HepG2 (cell line): ENCODE results near the gene CALHM5. TPM values are rescaled to one million over a fixed set of nuclear protein-coding genes. Genes with fewer than 3 reads are reported as not detected.

ENCODE experiments used
- ATAC-seq: fragments of 200-7000 bp; cut with Tn5 transposase; 3 replicates; pipeline ENCODE4 v1.9.1; 2020; ENCODE audit warnings: mild to moderate bottlenecking, moderate library complexity
- BruUV-seq: library from RNA; stranded (reverse); fragments of 400-500 nt; replicated peaks from 2 replicates; lab custom pipeline; 2021; lab: Mats Ljungman, UMichigan
- CTCF ChIA-PET: fragments of 300-600 bp; formaldehyde crosslinking; extraction: SDS; loops from one replicate; lab custom pipeline; 2021; ENCODE audit warnings: low total read pairs, inconsistent platforms, low intra/inter-chr PET ratio; lab: Yijun Ruan, JAX
- POLR2A ChIA-PET: fragments of 350-600 bp; sonication (Branson Sonifier 250); formaldehyde crosslinking; loops from one replicate; lab custom pipeline; 2020; ENCODE audit warnings: antibody characterized with exemption, inconsistent platforms; lab: Yijun Ruan, JAX
- DNase-seq: peaks from one replicate; pipeline ENCODE4 v3.0.0-alpha.2; 2015; ENCODE audit warnings: low spot score
- FAIRE-seq: peaks from 3 replicates; lab custom pipeline; 2011; peaks lifted over from hg19 to GRCh38; lab: Jason Lieb, UNC
- H2AFZ ChIP-seq: one replicate; pipeline ENCODE4 v1.6.1; 2011; ENCODE audit warnings: low read length, inconsistent platforms
- H3K27ac ChIP-seq: fragments of 300-600 bp; 3 replicates; pipeline ENCODE4 v1.8.0; 2011; ENCODE audit warnings: mixed run types, mild to moderate bottlenecking, mixed read lengths, low read length, inconsistent platforms; ENCODE audit not compliant: insufficient read depth; ENCODE audit errors: extremely low read length
- H3K27me3 ChIP-seq, 2 experiments: fragments of 200-600 bp in 1 of 2; 2 replicates in 1 of 2; 3 replicates in 1 of 2; pipeline versions ENCODE4 v1.6.0 to v1.8.0; 2011; ENCODE audit warnings: low read length in 2 of 2, mild to moderate bottlenecking in 2 of 2, moderate library complexity in 2 of 2, inconsistent platforms in 1 of 2; ENCODE audit not compliant: insufficient read depth in 2 of 2, control insufficient read depth in 1 of 2
- H3K36me3 ChIP-seq, 2 experiments: fragments of 200-600 bp in 1 of 2; replicated peaks in 1 of 2; 2 replicates in 1 of 2; 3 replicates in 1 of 2; pipeline versions ENCODE4 v1.5.1 to v1.8.0; 2011; ENCODE audit warnings: low read length in 2 of 2, inconsistent platforms in 1 of 2; ENCODE audit not compliant: insufficient read depth in 2 of 2, control insufficient read depth in 1 of 2
- H3K4me1 ChIP-seq: 2 replicates; pipeline ENCODE4 v1.5.1; 2012; ENCODE audit warnings: low read length, inconsistent platforms; ENCODE audit not compliant: insufficient read depth
- H3K4me2 ChIP-seq: 2 replicates; pipeline ENCODE4 v1.6.0; 2011; ENCODE audit warnings: low read depth, low read length, inconsistent platforms
- H3K4me3 ChIP-seq, 3 experiments: fragments of 200-600 bp in 1 of 3; sonication (generic), shearing (Covaris generic) in 1 of 3; replicated peaks in 1 of 3; 2 replicates each; pipeline ENCODE4 v1.5.1; 2011 to 2016; ENCODE audit warnings: low read length in 3 of 3, inconsistent platforms in 2 of 3, low read depth in 2 of 3, mild to moderate bottlenecking in 2 of 3, control low read depth in 1 of 3, mixed read lengths in 1 of 3; ENCODE audit not compliant: insufficient read depth in 1 of 3
- H3K79me2 ChIP-seq: one replicate; pipeline ENCODE4 v1.6.1; 2011; ENCODE audit warnings: low read length, inconsistent platforms; ENCODE audit not compliant: insufficient read depth
- H3K9ac ChIP-seq: 2 replicates; pipeline ENCODE4 v1.6.0; 2011; ENCODE audit warnings: mild to moderate bottlenecking, low read depth, low read length, inconsistent platforms; ENCODE audit not compliant: insufficient read depth
- H3K9me3 ChIP-seq: 2 replicates; pipeline ENCODE4 v1.5.1; 2012; ENCODE audit warnings: mild to moderate bottlenecking, low read length
- H4K20me1 ChIP-seq: 2 replicates; pipeline ENCODE4 v1.6.0; 2011; ENCODE audit warnings: inconsistent platforms, mild to moderate bottlenecking, low read length, moderate library complexity; ENCODE audit not compliant: insufficient read depth
- ADNP ChIP-seq: sonication (generic); formaldehyde crosslinking; IDR thresholded peaks from 2 replicates; pipeline ENCODE4 v1.4.0; 2020; ENCODE audit warnings: missing genetic modification reagents
- CREB3 ChIP-seq: sonication (generic); formaldehyde crosslinking; IDR thresholded peaks from 2 replicates; pipeline ENCODE4 v1.5.0; 2020; ENCODE audit warnings: missing genetic modification reagents
- FOXJ3 ChIP-seq: sonication (generic); formaldehyde crosslinking; IDR thresholded peaks from 2 replicates; pipeline ENCODE4 v1.4.0; 2020; ENCODE audit warnings: missing genetic modification reagents, mild to moderate bottlenecking, borderline replicate concordance
- KLF9 ChIP-seq: IDR thresholded peaks from 2 replicates; pipeline ENCODE4 v1.6.1; 2016; ENCODE audit warnings: low read depth
- NR2F2 ChIP-seq: IDR thresholded peaks from 2 replicates; pipeline ENCODE4 v1.6.1; 2012; ENCODE audit warnings: low read depth, inconsistent platforms, borderline replicate concordance
- RAD21 ChIP-seq: fragments of 450-650 bp; formaldehyde crosslinking; IDR thresholded peaks from 2 replicates; pipeline ENCODE4 v1.5.0; 2020; ENCODE audit warnings: mild to moderate bottlenecking
- TEAD2 ChIP-seq: sonication (generic); formaldehyde crosslinking; IDR thresholded peaks from 2 replicates; pipeline ENCODE4 v1.9.0; 2021; ENCODE audit warnings: missing genetic modification reagents
- TOPORS ChIP-seq: sonication (generic); formaldehyde crosslinking; IDR thresholded peaks from 2 replicates; pipeline ENCODE4 v1.8.0; 2023; ENCODE audit warnings: mild to moderate bottlenecking, missing genetic modification reagents
- ZBTB14 ChIP-seq: sonication (generic); formaldehyde crosslinking; IDR thresholded peaks from 2 replicates; pipeline ENCODE4 v1.4.0; 2020; ENCODE audit warnings: missing genetic modification reagents
- ZNF335 ChIP-seq: sonication (generic); formaldehyde crosslinking; IDR thresholded peaks from 2 replicates; pipeline ENCODE4 v1.4.0; 2020; ENCODE audit warnings: missing genetic modification reagents
- ZNF713 ChIP-seq: sonication (generic); formaldehyde crosslinking; IDR thresholded peaks from 2 replicates; pipeline ENCODE4 v1.4.0; 2020; ENCODE audit warnings: mild to moderate bottlenecking, missing genetic modification reagents
- WGBS: methylation state at CpG from one replicate; pipeline ENCODE4 v1.1.6; 2017; ENCODE audit warnings: low lambda C conversion rate; 5-methylcytosine and 5-hydroxymethylcytosine counted together
- in situ Hi-C: cut with HindIII; loops from 2 replicates; pipeline ENCODE4 v1.10.0; 2017; ENCODE audit warnings: low pct_unique_long_range_greater_than_20kb; ENCODE audit not compliant: extremely low pct_ligation_motif_present
- intact Hi-C: fragments of 100-400 bp; cut with micrococcal nuclease; formaldehyde crosslinking; loops from one replicate; pipeline ENCODE4 v1.10.0; 2022; ENCODE audit not compliant: unreplicated experiment
- polyA plus RNA-seq, 8 experiments: library from polyadenylated mRNA; depleted of rRNA in 3 of 8; stranded (reverse) in 7 of 8; unstranded in 1 of 8; fragments of >200 nt; fragmentation: Illumina TruSeq in 4 of 8; extraction: Trizol in 4 of 8; gene quantifications; 2 replicates each; pipeline versions ENCODE4 v1.2.1 to v1.2.3, GENCODE V29; 2011 to 2016; ENCODE audit warnings: low read depth in 4 of 8, missing spikeins in 1 of 8, mixed read lengths in 1 of 8; ENCODE audit not compliant: insufficient read depth in 1 of 8
- total RNA-seq, 5 experiments: library from RNA; depleted of rRNA; stranded (reverse); fragments of >200 nt; fragmentation: Illumina TruSeq; extraction: Trizol; gene quantifications; 2 replicates each; pipeline ENCODE4 v1.2.3, GENCODE V29; 2016; ENCODE audit warnings: low read depth in 1 of 5
- TF ChIP-seq, protein P1 (sequence below): sonication (generic); formaldehyde crosslinking; IDR thresholded peaks from 2 replicates; pipeline ENCODE4 v1.4.0; 2020; ENCODE audit warnings: missing genetic modification reagents, borderline replicate concordance

The CALHM5 gene
- total and polyA plus RNA-seq, 2 of the 13 experiments (the other 11 are each of a cell fraction or from before 2014, with no cell fraction given), result not detected

- Histone ChIP-seq H3K36me3 (no peaks in the 10 kb centered on the region), H3K9me3 (no peaks in the 10 kb centered on the region), H3K27me3 (no peaks in the 10 kb centered on the region; a peak in 1 of 5 replicates), H3K27ac (no peak overlapping the region), H3K4me2 (no peak overlapping the region), H3K79me2 (no peaks in the 10 kb centered on the region), H3K4me3 (no peak overlapping the region), H2AFZ (no peak overlapping the region), H3K4me1 (peaks cover 35% of the 10 kb centered on the region), H4K20me1 (no peaks in the 10 kb centered on the region), H3K9ac (no peak overlapping the region)
- WGBS, result 45% methylated on average over 7 of the region's 7 CpGs
- TF ChIP-seq, protein P1, sequence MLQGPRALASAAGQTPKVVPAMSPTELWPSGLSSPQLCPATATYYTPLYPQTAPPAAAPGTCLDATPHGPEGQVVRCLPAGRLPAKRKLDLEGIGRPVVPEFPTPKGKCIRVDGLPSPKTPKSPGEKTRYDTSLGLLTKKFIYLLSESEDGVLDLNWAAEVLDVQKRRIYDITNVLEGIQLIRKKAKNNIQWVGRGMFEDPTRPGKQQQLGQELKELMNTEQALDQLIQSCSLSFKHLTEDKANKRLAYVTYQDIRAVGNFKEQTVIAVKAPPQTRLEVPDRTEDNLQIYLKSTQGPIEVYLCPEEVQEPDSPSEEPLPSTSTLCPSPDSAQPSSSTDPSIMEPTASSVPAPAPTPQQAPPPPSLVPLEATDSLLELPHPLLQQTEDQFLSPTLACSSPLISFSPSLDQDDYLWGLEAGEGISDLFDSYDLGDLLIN, result no peak
- no peak for TF ChIP-seq ZBTB14 (CRISPR knock-in tag)
- no peak for TF ChIP-seq KLF9 (CRISPR knock-in tag)
- TF ChIP-seq ADNP (CRISPR knock-in tag), result no peak
- TF ChIP-seq NR2F2, result no peak
- TF ChIP-seq TOPORS (CRISPR knock-in tag), result no peak
- no peak for TF ChIP-seq TEAD2 (CRISPR knock-in tag)
- no peak for TF ChIP-seq ZNF335
- no peak for TF ChIP-seq RAD21 (CRISPR knock-in tag)
- no peak for TF ChIP-seq ZNF713 (CRISPR knock-in tag)
- TF ChIP-seq FOXJ3 (CRISPR knock-in tag), result no peak
- no peak for TF ChIP-seq CREB3 (CRISPR knock-in tag)
- FAIRE-seq (no peak), ATAC-seq (no peak), DNase-seq (no peak)
- in situ Hi-C loops, result loop anchor here (10.0 kb wide), 1 partner anchor 290 kb away; the partner anchor contains the start of gene TSPYL1
- POLR2A ChIA-PET, result no interaction called here
- intact Hi-C loops, result no loop called here
- no TSS peak for BruUV-seq
- CTCF ChIA-PET, result no interaction called here
Observed at GRCh38 chr6:116564311-116564710, 52.9 kb downstream of the CALHM5 start.
